H9 (cell line): ENCODE measurements around the gene CDYL. TPM values are rescaled to one million over a fixed set of nuclear protein-coding genes. Genes with fewer than 3 reads are reported as not detected.

Experiments
- DNase-seq: peaks from one replicate; pipeline ENCODE4 v3.0.0-alpha.2; 2017
- H2AFZ ChIP-seq: one replicate; pipeline ENCODE4 v1.6.1; 2013; ENCODE audit warnings: mild to moderate bottlenecking, low read length, control low read depth, moderate library complexity
- H2AK5ac ChIP-seq: 2 replicates; pipeline ENCODE4 v1.6.1; 2013; ENCODE audit warnings: low read length, control low read depth, mixed read lengths; ENCODE audit not compliant: insufficient read length
- H2BK120ac ChIP-seq: one replicate; pipeline ENCODE4 v1.6.1; 2013; ENCODE audit warnings: low read depth, mild to moderate bottlenecking, low read length, control low read depth, inconsistent platforms; ENCODE audit not compliant: poor library complexity, severe bottlenecking
- H2BK12ac ChIP-seq: 2 replicates; pipeline ENCODE4 v1.6.1; 2013; ENCODE audit warnings: low read length, control low read depth, mixed read lengths, low read depth; ENCODE audit not compliant: insufficient read length
- H2BK15ac ChIP-seq: 2 replicates; pipeline ENCODE4 v1.6.1; 2013; ENCODE audit warnings: low read depth, low read length, control low read depth
- H2BK20ac ChIP-seq: one replicate; pipeline ENCODE4 v1.6.1; 2013; ENCODE audit warnings: low read depth, mild to moderate bottlenecking, low read length, control low read depth, inconsistent platforms; ENCODE audit not compliant: poor library complexity, severe bottlenecking
- H2BK5ac ChIP-seq: 2 replicates; pipeline ENCODE4 v1.6.1; 2013; ENCODE audit warnings: low read length, control low read depth, mixed read lengths; ENCODE audit not compliant: insufficient read length
- H3K14ac ChIP-seq: 2 replicates; pipeline ENCODE4 v1.6.1; 2013; ENCODE audit warnings: low read length, control low read depth; ENCODE audit not compliant: insufficient read depth
- H3K18ac ChIP-seq: 2 replicates; pipeline ENCODE4 v1.6.1; 2013; ENCODE audit warnings: low read depth, mild to moderate bottlenecking, mixed read lengths, low read length, control low read depth; ENCODE audit not compliant: insufficient read length
- H3K23ac ChIP-seq: 2 replicates; pipeline ENCODE4 v1.6.1; 2013; ENCODE audit warnings: low read length, control low read depth, mixed read lengths, low read depth; ENCODE audit not compliant: insufficient read length
- H3K23me2 ChIP-seq: 2 replicates; pipeline ENCODE4 v1.6.1; 2013; ENCODE audit warnings: low read depth, mild to moderate bottlenecking, mixed read lengths, low read length, control low read depth; ENCODE audit not compliant: insufficient read length, poor library complexity, severe bottlenecking
- H3K27ac ChIP-seq: 2 replicates; pipeline ENCODE4 v1.5.1; 2013; ENCODE audit warnings: low read length, control low read depth, mixed read lengths, low read depth; ENCODE audit not compliant: insufficient read length
- H3K27me3 ChIP-seq: 2 replicates; pipeline ENCODE4 v1.6.1; 2013; ENCODE audit warnings: low read length, control low read depth, inconsistent platforms; ENCODE audit not compliant: insufficient read depth
- H3K4ac ChIP-seq: 2 replicates; pipeline ENCODE4 v1.6.1; 2013; ENCODE audit warnings: low read depth, mild to moderate bottlenecking, control low read depth, inconsistent platforms, low read length, moderate library complexity
- H3K4me1 ChIP-seq: 2 replicates; pipeline ENCODE4 v1.6.1; 2013; ENCODE audit warnings: low read length, control low read depth, inconsistent platforms; ENCODE audit not compliant: insufficient read depth
- H3K4me2 ChIP-seq: 2 replicates; pipeline ENCODE4 v1.6.1; 2013; ENCODE audit warnings: low read length, control low read depth, mixed read lengths; ENCODE audit not compliant: insufficient read length, insufficient read depth
- H3K56ac ChIP-seq: 2 replicates; pipeline ENCODE4 v1.6.1; 2013; ENCODE audit warnings: low read depth, mild to moderate bottlenecking, mixed read lengths, low read length, control low read depth; ENCODE audit not compliant: insufficient read length
- H3K79me1 ChIP-seq: 2 replicates; pipeline ENCODE4 v1.6.1; 2013; ENCODE audit warnings: low read depth, mild to moderate bottlenecking, moderate library complexity, low read length, control low read depth, inconsistent platforms; ENCODE audit not compliant: insufficient read depth, poor library complexity, severe bottlenecking
- H3K79me2 ChIP-seq: 2 replicates; pipeline ENCODE4 v1.6.1; 2013; ENCODE audit warnings: low read length, control low read depth, inconsistent platforms; ENCODE audit not compliant: insufficient read depth
- H3K9ac ChIP-seq: 2 replicates; pipeline ENCODE4 v1.6.1; 2013; ENCODE audit warnings: low read length, control low read depth, mixed read lengths; ENCODE audit not compliant: insufficient read length; ENCODE audit errors: extremely low read depth
- H3K9me3 ChIP-seq: one replicate; pipeline ENCODE4 v1.6.1; 2013; ENCODE audit warnings: low read depth, low read length, inconsistent platforms; ENCODE audit not compliant: control insufficient read depth
- H3T11ph ChIP-seq: one replicate; pipeline ENCODE4 v1.6.1; 2013; ENCODE audit warnings: mild to moderate bottlenecking, low read length, control low read depth, inconsistent platforms
- H4K20me1 ChIP-seq: one replicate; pipeline ENCODE4 v1.6.1; 2013; ENCODE audit not compliant: control insufficient read depth, insufficient read length, insufficient read depth
- H4K5ac ChIP-seq: 2 replicates; pipeline ENCODE4 v1.6.1; 2013; ENCODE audit warnings: low read depth, mild to moderate bottlenecking, mixed read lengths, low read length, control low read depth; ENCODE audit not compliant: insufficient read length
- H4K8ac ChIP-seq: replicated peaks from 2 replicates; pipeline ENCODE4 v1.6.1; 2013; ENCODE audit warnings: low read length, control low read depth, mixed read lengths, low read depth; ENCODE audit not compliant: insufficient read length
- H4K91ac ChIP-seq: 2 replicates; pipeline ENCODE4 v1.6.1; 2013; ENCODE audit warnings: low read depth, mild to moderate bottlenecking, moderate library complexity, mixed read lengths, low read length, control low read depth; ENCODE audit not compliant: insufficient read length
- H3K27ac Mint-ChIP-seq, 3 experiments: 2 replicates in 2 of 3; 3 replicates in 1 of 3; pipeline ENCODE4 v1.8.0; 2020 to 2021; ENCODE audit warnings: mixed read lengths in 3 of 3, mild to moderate bottlenecking in 1 of 3, moderate library complexity in 1 of 3
- H3K27me3 Mint-ChIP-seq: 2 replicates; pipeline ENCODE4 v1.8.0; 2021; ENCODE audit warnings: low read depth, mild to moderate bottlenecking, moderate library complexity, mixed read lengths
- H3K36me3 Mint-ChIP-seq, 3 experiments: 2 replicates in 2 of 3; 3 replicates in 1 of 3; pipeline ENCODE4 v1.8.0; 2020 to 2021; ENCODE audit warnings: low read depth in 3 of 3, mixed read lengths in 3 of 3; ENCODE audit not compliant: insufficient read depth in 1 of 3
- H3K4me1 Mint-ChIP-seq, 2 experiments: 2 replicates each; pipeline ENCODE4 v1.8.0; 2020; ENCODE audit warnings: mixed read lengths in 2 of 2
- H3K4me3 Mint-ChIP-seq, 2 experiments: 2 replicates in 1 of 2; 3 replicates in 1 of 2; pipeline ENCODE4 v1.8.0; 2020 to 2021; ENCODE audit warnings: mild to moderate bottlenecking in 2 of 2, mixed read lengths in 2 of 2, moderate library complexity in 1 of 2
- H3K9me3 Mint-ChIP-seq, 2 experiments: 2 replicates in 1 of 2; 3 replicates in 1 of 2; pipeline ENCODE4 v1.8.0; 2020; ENCODE audit warnings: mild to moderate bottlenecking in 2 of 2, mixed read lengths in 2 of 2, moderate library complexity in 1 of 2
- total RNA-seq: library from RNA; stranded (reverse); gene quantifications from 2 replicates; pipeline ENCODE4 v1.2.1, GENCODE V29; 2021
- TF ChIP-seq, protein P1 (sequence below): fragments of 200-600 bp; sonication (generic); conservative IDR thresholded peaks from 3 replicates; pipeline ENCODE4 v1.8.0; 2021; ENCODE audit warnings: antibody characterized with exemption, mild to moderate bottlenecking

Gene CDYL
- total RNA-seq, 1 experiment from 2014 or later: 95.0 TPM

DNA sequence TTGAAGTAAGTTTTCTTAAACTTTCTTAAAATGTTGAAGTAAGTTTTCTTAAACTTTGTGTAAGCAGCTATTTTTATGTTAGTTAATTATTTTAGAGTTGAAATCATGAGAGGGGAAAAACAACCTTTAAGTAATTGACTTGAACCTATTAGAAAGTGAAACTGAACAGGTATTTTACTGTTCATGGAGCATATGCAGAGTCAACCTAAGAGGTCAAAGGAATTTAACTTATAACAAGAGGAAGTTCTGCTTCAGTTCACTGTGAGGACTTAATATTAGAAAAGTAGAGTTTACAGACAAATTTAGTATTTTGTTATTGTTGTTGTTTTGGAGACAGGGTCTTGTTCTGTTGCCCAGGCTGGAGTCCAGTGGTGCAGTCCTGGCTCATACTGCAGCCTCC is 38.0 kb downstream of the CDYL start:
- H3K23me2 ChIP-seq: no peaks in the 10 kb centered on the region
- peaks cover 53% of the 10 kb centered on the region; the same call in 1 of the 2 replicates for H3K79me2 ChIP-seq
- peaks cover 23 to 28% of the 10 kb centered on the region in 2 experiments for H3K4me1 Mint-ChIP-seq
- H3K18ac ChIP-seq: no peak overlapping the region
- H3K23ac ChIP-seq: no peak overlapping the region
- H3K56ac ChIP-seq: no peak overlapping the region
- no peak overlapping the region for H4K5ac ChIP-seq
- no peaks in the 10 kb centered on the region for H4K20me1 ChIP-seq
- H3K4ac ChIP-seq: no peak overlapping the region
- H3T11ph ChIP-seq: no peak overlapping the region
- no peak overlapping the region for H2BK20ac ChIP-seq
- DNase-seq: no peak
- H3K4me1 ChIP-seq: no peaks in the 10 kb centered on the region; the same call in 1 of the 2 replicates
- no peak overlapping the region for H4K8ac ChIP-seq
- no peak overlapping the region for H3K27ac Mint-ChIP-seq
- no peak overlapping the region for H3K9ac ChIP-seq
- H3K9me3 ChIP-seq: no peaks in the 10 kb centered on the region
- no peak overlapping the region for H4K91ac ChIP-seq
- H2BK12ac ChIP-seq: no peak overlapping the region
- H2BK120ac ChIP-seq: no peak overlapping the region
- H2AFZ ChIP-seq: no peak overlapping the region
- peaks cover 0 to 1% (median 0%) of the 10 kb centered on the region in 3 experiments; a peak in 3 of 7 replicates for H3K36me3 Mint-ChIP-seq
- no peak overlapping the region for H3K4me2 ChIP-seq
- no peak overlapping the region for H3K14ac ChIP-seq
- H3K27ac ChIP-seq: no peak overlapping the region
- TF ChIP-seq, protein P1, sequence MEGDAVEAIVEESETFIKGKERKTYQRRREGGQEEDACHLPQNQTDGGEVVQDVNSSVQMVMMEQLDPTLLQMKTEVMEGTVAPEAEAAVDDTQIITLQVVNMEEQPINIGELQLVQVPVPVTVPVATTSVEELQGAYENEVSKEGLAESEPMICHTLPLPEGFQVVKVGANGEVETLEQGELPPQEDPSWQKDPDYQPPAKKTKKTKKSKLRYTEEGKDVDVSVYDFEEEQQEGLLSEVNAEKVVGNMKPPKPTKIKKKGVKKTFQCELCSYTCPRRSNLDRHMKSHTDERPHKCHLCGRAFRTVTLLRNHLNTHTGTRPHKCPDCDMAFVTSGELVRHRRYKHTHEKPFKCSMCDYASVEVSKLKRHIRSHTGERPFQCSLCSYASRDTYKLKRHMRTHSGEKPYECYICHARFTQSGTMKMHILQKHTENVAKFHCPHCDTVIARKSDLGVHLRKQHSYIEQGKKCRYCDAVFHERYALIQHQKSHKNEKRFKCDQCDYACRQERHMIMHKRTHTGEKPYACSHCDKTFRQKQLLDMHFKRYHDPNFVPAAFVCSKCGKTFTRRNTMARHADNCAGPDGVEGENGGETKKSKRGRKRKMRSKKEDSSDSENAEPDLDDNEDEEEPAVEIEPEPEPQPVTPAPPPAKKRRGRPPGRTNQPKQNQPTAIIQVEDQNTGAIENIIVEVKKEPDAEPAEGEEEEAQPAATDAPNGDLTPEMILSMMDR: no peak
- H3K27me3 ChIP-seq: no peaks in the 10 kb centered on the region
- H3K9me3 Mint-ChIP-seq: no peaks in the 10 kb centered on the region
- H2AK5ac ChIP-seq: no peak overlapping the region
- H3K4me3 Mint-ChIP-seq: no peak overlapping the region
- no peaks in the 10 kb centered on the region for H3K27me3 Mint-ChIP-seq
- no peak overlapping the region for H2BK5ac ChIP-seq
- H2BK15ac ChIP-seq: no peak overlapping the region
- peaks cover 7% of the 10 kb centered on the region for H3K79me1 ChIP-seq
